GM23338 (cell line): ENCODE measurements around the gene PPP2R3B. TPM values are rescaled to one million over a fixed set of nuclear protein-coding genes. Genes with fewer than 3 reads are reported as not detected.

Experiments used
- ATAC-seq: fragments of 200-7000 bp; cut with Tn5 transposase; 3 replicates; pipeline ENCODE4 v1.9.1; 2020
- DNase-seq: peaks from one replicate; pipeline ENCODE4 v3.0.0-alpha.2; 2015; ENCODE audit warnings: low spot score
- H2AFZ ChIP-seq: fragments of 200-600 bp; sonication (generic); 2 replicates; pipeline ENCODE4 v1.8.0; 2016; ENCODE audit warnings: antibody characterized with exemption, mild to moderate bottlenecking, moderate library complexity
- H3F3A ChIP-seq: fragments of 200-600 bp; sonication (generic); replicated peaks from 2 replicates; pipeline ENCODE4 v1.8.0; 2017; ENCODE audit warnings: antibody characterized with exemption, mixed run types, low read depth
- H3K27ac ChIP-seq: fragments of 200-600 bp; sonication (generic); 2 replicates; pipeline ENCODE4 v1.6.1; 2016; ENCODE audit warnings: low read depth
- H3K27me3 ChIP-seq: fragments of 200-600 bp; sonication (generic); 2 replicates; pipeline ENCODE4 v1.8.0; 2016; ENCODE audit warnings: mild to moderate bottlenecking, mixed run types, moderate library complexity; ENCODE audit not compliant: insufficient read depth
- H3K36me3 ChIP-seq: fragments of 200-600 bp; sonication (generic); 2 replicates; pipeline ENCODE4 v1.8.0; 2016; ENCODE audit warnings: mild to moderate bottlenecking; ENCODE audit not compliant: insufficient read depth
- H3K4me1 ChIP-seq: fragments of 200-600 bp; sonication (generic); 2 replicates; pipeline ENCODE4 v1.8.0; 2016; ENCODE audit warnings: mild to moderate bottlenecking, moderate library complexity; ENCODE audit not compliant: insufficient read depth
- H3K4me2 ChIP-seq: fragments of 200-600 bp; sonication (generic); 2 replicates; pipeline ENCODE4 v1.7.1; 2017; ENCODE audit warnings: mixed run types
- H3K4me3 ChIP-seq: fragments of 200-600 bp; sonication (generic); 2 replicates; pipeline ENCODE4 v1.6.1; 2016; ENCODE audit warnings: mixed run types
- H3K79me2 ChIP-seq: fragments of 200-600 bp; sonication (generic); replicated peaks from 2 replicates; pipeline ENCODE4 v1.8.0; 2017; ENCODE audit warnings: mild to moderate bottlenecking; ENCODE audit not compliant: insufficient read depth
- H3K9me2 ChIP-seq: fragments of 200-600 bp; sonication (generic); 2 replicates; pipeline ENCODE4 v1.8.0; 2017; ENCODE audit not compliant: insufficient read depth
- H4K20me1 ChIP-seq: fragments of 200-600 bp; sonication (generic); replicated peaks from 2 replicates; pipeline ENCODE4 v1.8.0; 2017; ENCODE audit warnings: mild to moderate bottlenecking; ENCODE audit not compliant: insufficient read depth
- H3K27ac Mint-ChIP-seq: 2 replicates; pipeline ENCODE4 v1.8.0; 2020; ENCODE audit warnings: inconsistent platforms, mild to moderate bottlenecking, moderate library complexity, mixed read lengths
- H3K27me3 Mint-ChIP-seq: 3 replicates; pipeline ENCODE4 v1.8.0; 2022; ENCODE audit warnings: low read depth, mild to moderate bottlenecking, moderate library complexity, mixed read lengths, inconsistent platforms; ENCODE audit not compliant: insufficient read depth, poor library complexity
- H3K36me3 Mint-ChIP-seq: 3 replicates; pipeline ENCODE4 v1.8.0; 2021; ENCODE audit warnings: low read depth, mild to moderate bottlenecking, inconsistent platforms, moderate library complexity, mixed read lengths
- H3K4me1 Mint-ChIP-seq: 3 replicates; pipeline ENCODE4 v1.8.0; 2020; ENCODE audit warnings: mild to moderate bottlenecking, inconsistent platforms, mixed read lengths
- H3K4me3 Mint-ChIP-seq: 3 replicates; pipeline ENCODE4 v1.8.0; 2021; ENCODE audit warnings: moderate library complexity, mild to moderate bottlenecking, inconsistent platforms, mixed read lengths
- H3K9me3 Mint-ChIP-seq: 3 replicates; pipeline ENCODE4 v1.8.0; 2020; ENCODE audit warnings: moderate library complexity, mild to moderate bottlenecking, inconsistent platforms, mixed read lengths
- CREB1 ChIP-seq: fragments of 250-450 bp; sonication (Bioruptor Pico); IDR thresholded peaks from 2 replicates; pipeline ENCODE4 v1.5.0; 2020; ENCODE audit warnings: low read depth, mild to moderate bottlenecking, moderate library complexity
- EZH2 ChIP-seq: fragments of 200-600 bp; sonication (generic); IDR thresholded peaks from one replicate; pipeline ENCODE4 v1.8.0; 2017; ENCODE audit warnings: antibody characterized with exemption, mild to moderate bottlenecking, low read depth; ENCODE audit not compliant: unreplicated experiment
- EZH2phosphoT487 ChIP-seq: fragments of 200-600 bp; sonication (generic); IDR thresholded peaks from one replicate; pipeline ENCODE4 v1.8.1; 2018; ENCODE audit warnings: antibody characterized with exemption; ENCODE audit not compliant: unreplicated experiment
- JUNB ChIP-seq: IDR thresholded peaks from one replicate; pipeline ENCODE4 v1.6.1; 2016; ENCODE audit warnings: antibody characterized with exemption; ENCODE audit not compliant: unreplicated experiment
- NANOG ChIP-seq: IDR thresholded peaks from 2 replicates; pipeline ENCODE4 v1.6.1; 2016; ENCODE audit warnings: antibody characterized with exemption, borderline replicate concordance
- POLR2AphosphoS5 ChIP-seq: IDR thresholded peaks from 2 replicates; pipeline ENCODE4 v1.6.1; 2016; ENCODE audit warnings: antibody characterized with exemption, low read depth
- STAT1 ChIP-seq: IDR thresholded peaks from one replicate; pipeline ENCODE4 v1.6.1; 2016; ENCODE audit warnings: antibody characterized with exemption; ENCODE audit not compliant: unreplicated experiment
- ZNF114 ChIP-seq: fragments of 250-450 bp; sonication (Bioruptor Pico); IDR thresholded peaks from 2 replicates; pipeline ENCODE4 v1.5.0; 2020; ENCODE audit warnings: mild to moderate bottlenecking, moderate library complexity
- ZNF331 ChIP-seq: fragments of 250-450 bp; sonication (Bioruptor Pico); IDR thresholded peaks from 2 replicates; pipeline ENCODE4 v1.5.0; 2020; ENCODE audit warnings: low read depth, mild to moderate bottlenecking, moderate library complexity
- polyA plus RNA-seq: library from polyadenylated mRNA; unstranded; fragments of >200 nt; fragmentation: Nextera tagmentation; extraction: Ambion mirVana; gene quantifications from 2 replicates; pipeline ENCODE4 v1.2.1, GENCODE V29; 2016
- total RNA-seq: library from RNA; depleted of rRNA; stranded (reverse); fragments of >200 nt; shearing (Covaris generic); gene quantifications from 2 replicates; pipeline ENCODE4 v1.2.3, GENCODE V29; 2014
- TF ChIP-seq, protein P1 (sequence below), 2 experiments: fragments of 200-600 bp in 1 of 2; sonication (generic) in 1 of 2; conservative IDR thresholded peaks; 2 replicates each; pipeline versions ENCODE4 v1.5.1 to v1.6.1; 2016 to 2017; ENCODE audit warnings: antibody characterized with exemption in 2 of 2, low read depth in 2 of 2, mild to moderate bottlenecking in 2 of 2, moderate library complexity in 1 of 2
- TF ChIP-seq, protein P2 (sequence below): fragments of 250-450 bp; sonication (Bioruptor Pico); IDR thresholded peaks from 2 replicates; pipeline ENCODE4 v1.5.0; 2020; ENCODE audit warnings: mild to moderate bottlenecking, moderate library complexity
- TF ChIP-seq, protein P3 (sequence below): IDR thresholded peaks from 2 replicates; pipeline ENCODE4 v1.6.1; 2016; ENCODE audit warnings: antibody characterized with exemption
- TF ChIP-seq, protein P4 (sequence below): IDR thresholded peaks from one replicate; pipeline ENCODE4 v1.6.1; 2018; ENCODE audit warnings: antibody characterized with exemption; ENCODE audit not compliant: unreplicated experiment

PPP2R3B gene
- total and polyA plus RNA-seq, 2 experiments from 2014 or later, result 50.1 to 104 TPM

DNA sequence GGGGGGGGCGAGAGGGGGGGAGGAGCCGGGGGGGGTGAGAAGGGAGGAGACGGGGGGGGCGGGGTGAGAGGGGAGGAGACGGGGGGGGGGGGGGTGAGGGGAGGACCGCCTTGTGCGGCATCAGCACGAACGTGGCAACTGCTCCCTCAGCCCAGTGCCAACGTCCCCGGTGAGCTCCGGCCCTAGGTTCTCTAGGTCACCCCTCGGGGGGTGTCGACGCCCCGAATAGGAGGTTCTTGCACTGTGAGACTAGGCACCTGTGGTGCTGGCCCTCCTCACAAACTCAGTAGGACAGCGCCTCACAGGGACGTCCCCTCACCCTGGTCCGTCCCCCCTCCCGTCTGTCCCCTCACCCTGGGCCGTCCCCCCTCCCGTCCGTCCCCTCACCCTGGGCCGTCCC is 46.6 kb downstream of the PPP2R3B start:
- Mint-ChIP-seq H3K4me3 (no peak overlapping the region), H3K4me1 (peaks cover 3% of the 10 kb centered on the region; the same call in 1 of the 3 replicates), H3K27ac (no peak overlapping the region), H3K27me3 (peaks cover 18% of the 10 kb centered on the region), H3K36me3 (peaks cover 62% of the 10 kb centered on the region), H3K9me3 (peaks cover 39% of the 10 kb centered on the region)
- TF ChIP-seq NANOG, result no peak
- TF ChIP-seq EZH2phosphoT487, result no peak
- no peak for TF ChIP-seq POLR2AphosphoS5
- TF ChIP-seq CREB1 (CRISPR knock-in tag), result no peak
- TF ChIP-seq ZNF331 (CRISPR knock-in tag), result no peak
- TF ChIP-seq, protein P1, sequence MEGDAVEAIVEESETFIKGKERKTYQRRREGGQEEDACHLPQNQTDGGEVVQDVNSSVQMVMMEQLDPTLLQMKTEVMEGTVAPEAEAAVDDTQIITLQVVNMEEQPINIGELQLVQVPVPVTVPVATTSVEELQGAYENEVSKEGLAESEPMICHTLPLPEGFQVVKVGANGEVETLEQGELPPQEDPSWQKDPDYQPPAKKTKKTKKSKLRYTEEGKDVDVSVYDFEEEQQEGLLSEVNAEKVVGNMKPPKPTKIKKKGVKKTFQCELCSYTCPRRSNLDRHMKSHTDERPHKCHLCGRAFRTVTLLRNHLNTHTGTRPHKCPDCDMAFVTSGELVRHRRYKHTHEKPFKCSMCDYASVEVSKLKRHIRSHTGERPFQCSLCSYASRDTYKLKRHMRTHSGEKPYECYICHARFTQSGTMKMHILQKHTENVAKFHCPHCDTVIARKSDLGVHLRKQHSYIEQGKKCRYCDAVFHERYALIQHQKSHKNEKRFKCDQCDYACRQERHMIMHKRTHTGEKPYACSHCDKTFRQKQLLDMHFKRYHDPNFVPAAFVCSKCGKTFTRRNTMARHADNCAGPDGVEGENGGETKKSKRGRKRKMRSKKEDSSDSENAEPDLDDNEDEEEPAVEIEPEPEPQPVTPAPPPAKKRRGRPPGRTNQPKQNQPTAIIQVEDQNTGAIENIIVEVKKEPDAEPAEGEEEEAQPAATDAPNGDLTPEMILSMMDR (conservative IDR thresholded peaks at IDR 0.05; ENCODE audit: low read depth in 2 of 2), result no peak
- no peak for TF ChIP-seq STAT1
- TF ChIP-seq ZNF114, result no peak
- TF ChIP-seq, protein P2, sequence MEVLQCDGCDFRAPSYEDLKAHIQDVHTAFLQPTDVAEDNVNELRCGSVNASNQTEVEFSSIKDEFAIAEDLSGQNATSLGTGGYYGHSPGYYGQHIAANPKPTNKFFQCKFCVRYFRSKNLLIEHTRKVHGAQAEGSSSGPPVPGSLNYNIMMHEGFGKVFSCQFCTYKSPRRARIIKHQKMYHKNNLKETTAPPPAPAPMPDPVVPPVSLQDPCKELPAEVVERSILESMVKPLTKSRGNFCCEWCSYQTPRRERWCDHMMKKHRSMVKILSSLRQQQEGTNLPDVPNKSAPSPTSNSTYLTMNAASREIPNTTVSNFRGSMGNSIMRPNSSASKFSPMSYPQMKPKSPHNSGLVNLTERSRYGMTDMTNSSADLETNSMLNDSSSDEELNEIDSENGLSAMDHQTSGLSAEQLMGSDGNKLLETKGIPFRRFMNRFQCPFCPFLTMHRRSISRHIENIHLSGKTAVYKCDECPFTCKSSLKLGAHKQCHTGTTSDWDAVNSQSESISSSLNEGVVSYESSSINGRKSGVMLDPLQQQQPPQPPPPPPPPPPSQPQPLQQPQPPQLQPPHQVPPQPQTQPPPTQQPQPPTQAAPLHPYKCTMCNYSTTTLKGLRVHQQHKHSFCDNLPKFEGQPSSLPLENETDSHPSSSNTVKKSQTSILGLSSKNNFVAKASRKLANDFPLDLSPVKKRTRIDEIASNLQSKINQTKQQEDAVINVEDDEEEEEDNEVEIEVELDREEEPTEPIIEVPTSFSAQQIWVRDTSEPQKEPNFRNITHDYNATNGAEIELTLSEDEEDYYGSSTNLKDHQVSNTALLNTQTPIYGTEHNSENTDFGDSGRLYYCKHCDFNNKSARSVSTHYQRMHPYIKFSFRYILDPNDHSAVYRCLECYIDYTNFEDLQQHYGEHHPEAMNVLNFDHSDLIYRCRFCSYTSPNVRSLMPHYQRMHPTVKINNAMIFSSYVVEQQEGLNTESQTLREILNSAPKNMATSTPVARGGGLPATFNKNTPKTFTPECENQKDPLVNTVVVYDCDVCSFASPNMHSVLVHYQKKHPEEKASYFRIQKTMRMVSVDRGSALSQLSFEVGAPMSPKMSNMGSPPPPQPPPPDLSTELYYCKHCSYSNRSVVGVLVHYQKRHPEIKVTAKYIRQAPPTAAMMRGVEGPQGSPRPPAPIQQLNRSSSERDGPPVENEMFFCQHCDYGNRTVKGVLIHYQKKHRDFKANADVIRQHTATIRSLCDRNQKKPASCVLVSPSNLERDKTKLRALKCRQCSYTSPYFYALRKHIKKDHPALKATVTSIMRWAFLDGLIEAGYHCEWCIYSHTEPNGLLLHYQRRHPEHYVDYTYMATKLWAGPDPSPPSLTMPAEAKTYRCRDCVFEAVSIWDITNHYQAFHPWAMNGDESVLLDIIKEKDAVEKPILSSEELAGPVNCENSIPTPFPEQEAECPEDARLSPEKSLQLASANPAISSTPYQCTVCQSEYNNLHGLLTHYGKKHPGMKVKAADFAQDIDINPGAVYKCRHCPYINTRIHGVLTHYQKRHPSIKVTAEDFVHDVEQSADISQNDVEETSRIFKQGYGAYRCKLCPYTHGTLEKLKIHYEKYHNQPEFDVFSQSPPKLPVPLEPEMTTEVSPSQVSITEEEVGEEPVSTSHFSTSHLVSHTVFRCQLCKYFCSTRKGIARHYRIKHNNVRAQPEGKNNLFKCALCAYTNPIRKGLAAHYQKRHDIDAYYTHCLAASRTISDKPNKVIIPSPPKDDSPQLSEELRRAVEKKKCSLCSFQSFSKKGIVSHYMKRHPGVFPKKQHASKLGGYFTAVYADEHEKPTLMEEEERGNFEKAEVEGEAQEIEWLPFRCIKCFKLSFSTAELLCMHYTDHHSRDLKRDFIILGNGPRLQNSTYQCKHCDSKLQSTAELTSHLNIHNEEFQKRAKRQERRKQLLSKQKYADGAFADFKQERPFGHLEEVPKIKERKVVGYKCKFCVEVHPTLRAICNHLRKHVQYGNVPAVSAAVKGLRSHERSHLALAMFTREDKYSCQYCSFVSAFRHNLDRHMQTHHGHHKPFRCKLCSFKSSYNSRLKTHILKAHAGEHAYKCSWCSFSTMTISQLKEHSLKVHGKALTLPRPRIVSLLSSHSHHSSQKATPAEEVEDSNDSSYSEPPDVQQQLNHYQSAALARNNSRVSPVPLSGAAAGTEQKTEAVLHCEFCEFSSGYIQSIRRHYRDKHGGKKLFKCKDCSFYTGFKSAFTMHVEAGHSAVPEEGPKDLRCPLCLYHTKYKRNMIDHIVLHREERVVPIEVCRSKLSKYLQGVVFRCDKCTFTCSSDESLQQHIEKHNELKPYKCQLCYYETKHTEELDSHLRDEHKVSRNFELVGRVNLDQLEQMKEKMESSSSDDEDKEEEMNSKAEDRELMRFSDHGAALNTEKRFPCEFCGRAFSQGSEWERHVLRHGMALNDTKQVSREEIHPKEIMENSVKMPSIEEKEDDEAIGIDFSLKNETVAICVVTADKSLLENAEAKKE (CRISPR knock-in tag), result no peak
- TF ChIP-seq, protein P3, sequence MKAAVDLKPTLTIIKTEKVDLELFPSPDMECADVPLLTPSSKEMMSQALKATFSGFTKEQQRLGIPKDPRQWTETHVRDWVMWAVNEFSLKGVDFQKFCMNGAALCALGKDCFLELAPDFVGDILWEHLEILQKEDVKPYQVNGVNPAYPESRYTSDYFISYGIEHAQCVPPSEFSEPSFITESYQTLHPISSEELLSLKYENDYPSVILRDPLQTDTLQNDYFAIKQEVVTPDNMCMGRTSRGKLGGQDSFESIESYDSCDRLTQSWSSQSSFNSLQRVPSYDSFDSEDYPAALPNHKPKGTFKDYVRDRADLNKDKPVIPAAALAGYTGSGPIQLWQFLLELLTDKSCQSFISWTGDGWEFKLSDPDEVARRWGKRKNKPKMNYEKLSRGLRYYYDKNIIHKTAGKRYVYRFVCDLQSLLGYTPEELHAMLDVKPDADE, result no peak
- TF ChIP-seq, protein P4, sequence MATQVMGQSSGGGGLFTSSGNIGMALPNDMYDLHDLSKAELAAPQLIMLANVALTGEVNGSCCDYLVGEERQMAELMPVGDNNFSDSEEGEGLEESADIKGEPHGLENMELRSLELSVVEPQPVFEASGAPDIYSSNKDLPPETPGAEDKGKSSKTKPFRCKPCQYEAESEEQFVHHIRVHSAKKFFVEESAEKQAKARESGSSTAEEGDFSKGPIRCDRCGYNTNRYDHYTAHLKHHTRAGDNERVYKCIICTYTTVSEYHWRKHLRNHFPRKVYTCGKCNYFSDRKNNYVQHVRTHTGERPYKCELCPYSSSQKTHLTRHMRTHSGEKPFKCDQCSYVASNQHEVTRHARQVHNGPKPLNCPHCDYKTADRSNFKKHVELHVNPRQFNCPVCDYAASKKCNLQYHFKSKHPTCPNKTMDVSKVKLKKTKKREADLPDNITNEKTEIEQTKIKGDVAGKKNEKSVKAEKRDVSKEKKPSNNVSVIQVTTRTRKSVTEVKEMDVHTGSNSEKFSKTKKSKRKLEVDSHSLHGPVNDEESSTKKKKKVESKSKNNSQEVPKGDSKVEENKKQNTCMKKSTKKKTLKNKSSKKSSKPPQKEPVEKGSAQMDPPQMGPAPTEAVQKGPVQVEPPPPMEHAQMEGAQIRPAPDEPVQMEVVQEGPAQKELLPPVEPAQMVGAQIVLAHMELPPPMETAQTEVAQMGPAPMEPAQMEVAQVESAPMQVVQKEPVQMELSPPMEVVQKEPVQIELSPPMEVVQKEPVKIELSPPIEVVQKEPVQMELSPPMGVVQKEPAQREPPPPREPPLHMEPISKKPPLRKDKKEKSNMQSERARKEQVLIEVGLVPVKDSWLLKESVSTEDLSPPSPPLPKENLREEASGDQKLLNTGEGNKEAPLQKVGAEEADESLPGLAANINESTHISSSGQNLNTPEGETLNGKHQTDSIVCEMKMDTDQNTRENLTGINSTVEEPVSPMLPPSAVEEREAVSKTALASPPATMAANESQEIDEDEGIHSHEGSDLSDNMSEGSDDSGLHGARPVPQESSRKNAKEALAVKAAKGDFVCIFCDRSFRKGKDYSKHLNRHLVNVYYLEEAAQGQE, result no peak
- no peak for TF ChIP-seq JUNB
- no peak for TF ChIP-seq EZH2
- Histone ChIP-seq H3K27ac (no peak overlapping the region), H3K4me3 (no peak overlapping the region), H3F3A (no peaks in the 10 kb centered on the region), H2AFZ (no peak overlapping the region), H3K27me3 (no peaks in the 10 kb centered on the region), H3K36me3 (no peaks in the 10 kb centered on the region), H4K20me1 (no peaks in the 10 kb centered on the region), H3K4me1 (no peaks in the 10 kb centered on the region), H3K79me2 (0 out of 2 replicates have a peak, but pooled peaks cover 2% of the 10 kb centered on the region), H3K9me2 (no peaks in the 10 kb centered on the region), H3K4me2 (no peak overlapping the region)
- DNase-seq (no peak), ATAC-seq (no peak)
